Kidney tubule cell (primary cell): ENCODE measurements around the gene SUMF2.
"Not testable (repeated sequence)": the region's sequence is repeated elsewhere in the genome, so short reads cannot be mapped to it uniquely, and the experiment has no call there.

Experiments
- DNase-seq: peaks from one replicate; pipeline ENCODE4 v3.0.0-alpha.2; 2018; ENCODE audit warnings: low spot score

SUMF2 gene

DNA sequence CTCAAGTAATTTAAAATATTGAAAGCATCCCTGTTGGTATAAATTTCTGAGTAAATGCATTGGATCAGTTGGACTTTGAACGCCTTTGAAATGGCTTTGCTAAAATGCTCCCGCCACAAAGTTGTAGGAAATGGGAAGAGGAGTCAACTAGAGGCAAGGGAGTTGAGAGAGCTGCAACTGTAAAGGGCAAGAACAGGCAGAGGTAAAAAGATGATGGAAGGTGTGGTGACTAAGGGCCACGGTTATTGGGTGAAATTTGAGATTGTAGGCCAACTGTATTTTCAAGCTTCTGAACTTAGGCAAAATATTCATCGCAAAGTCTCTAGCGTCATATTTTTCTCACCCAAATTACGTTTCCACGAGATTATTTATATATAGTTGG lies 595 bp upstream of the SUMF2 start:
- DNase-seq = no peak

DNA sequence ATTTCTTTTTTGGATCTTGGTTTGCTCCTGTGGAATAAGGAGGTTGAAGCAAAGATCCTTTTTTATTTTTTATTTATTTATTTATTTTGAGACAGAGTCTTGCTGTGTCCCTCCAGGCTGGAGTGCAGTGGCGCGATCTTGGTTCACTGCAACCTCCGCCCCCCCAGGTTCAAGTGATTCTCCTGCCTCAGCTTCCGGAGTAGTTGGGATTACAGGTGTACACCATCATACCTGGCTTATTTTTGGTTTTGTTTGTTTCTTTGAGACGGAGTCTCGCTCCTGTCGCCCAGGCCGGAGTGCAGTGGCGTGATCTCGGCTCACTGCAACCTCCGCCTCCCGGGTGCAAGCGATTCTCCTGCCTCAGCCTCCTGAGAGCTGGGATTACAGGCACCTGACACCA lies 2.3 kb downstream of the SUMF2 start:
- DNase-seq = not testable (repeated sequence)

DNA sequence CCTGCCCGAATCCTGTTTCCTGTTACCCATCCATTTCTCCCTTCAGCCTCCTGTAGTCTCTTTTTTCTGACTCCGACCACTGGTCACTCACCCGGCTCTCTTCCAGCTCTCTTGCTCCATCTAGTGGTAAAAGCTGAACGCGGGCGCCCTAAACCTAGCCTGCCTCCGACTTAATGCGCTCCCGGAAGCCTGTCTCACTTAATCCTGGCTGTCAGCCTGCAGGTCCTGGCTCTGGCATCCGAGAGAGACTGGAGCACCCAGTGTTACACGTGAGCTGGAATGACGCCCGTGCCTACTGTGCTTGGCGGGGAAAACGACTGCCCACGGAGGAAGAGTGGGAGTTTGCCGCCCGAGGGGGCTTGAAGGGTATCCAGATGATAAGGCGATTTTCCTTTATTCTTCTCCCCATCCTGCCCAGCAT lies 10.3 kb downstream of the SUMF2 start:
- peak; percentile 90 for DNase-seq

DNA sequence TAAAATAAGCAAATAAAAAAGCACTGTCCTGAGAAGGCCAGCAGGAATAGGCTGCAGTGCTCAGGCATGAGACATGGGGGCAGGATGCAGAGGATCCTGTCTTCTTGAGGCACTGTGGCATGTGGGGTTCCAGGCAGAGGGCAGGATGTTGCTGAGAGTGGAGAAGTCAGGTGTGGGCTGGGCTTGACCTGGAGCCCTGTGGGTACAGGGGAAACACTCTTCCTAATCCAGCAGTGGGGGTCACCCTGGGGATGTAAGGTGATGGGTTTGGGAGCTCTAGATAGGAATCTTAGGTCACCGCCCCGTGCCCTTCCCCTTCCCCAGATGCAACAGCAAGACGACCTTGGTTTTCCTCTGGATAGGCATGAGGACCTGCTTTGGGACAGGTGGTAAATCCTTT lies 13.6 kb downstream of the SUMF2 start:
- no peak for DNase-seq

DNA sequence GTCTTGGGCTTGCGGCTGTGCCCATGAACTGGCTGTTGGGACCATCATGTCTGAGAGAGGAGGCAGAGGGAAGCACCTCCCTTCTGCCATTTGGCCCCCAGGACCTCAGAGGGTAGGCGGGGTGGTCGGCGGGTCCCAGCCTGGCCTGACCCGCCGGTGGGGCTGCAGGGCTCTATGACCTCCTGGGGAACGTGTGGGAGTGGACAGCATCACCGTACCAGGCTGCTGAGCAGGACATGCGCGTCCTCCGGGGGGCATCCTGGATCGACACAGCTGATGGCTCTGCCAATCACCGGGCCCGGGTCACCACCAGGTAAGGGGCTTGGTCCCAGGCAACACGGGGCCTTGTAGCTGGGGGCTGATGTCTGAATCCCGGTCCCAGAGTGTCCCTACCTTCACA lies 14.1 kb downstream of the SUMF2 start:
- no peak for DNase-seq

DNA sequence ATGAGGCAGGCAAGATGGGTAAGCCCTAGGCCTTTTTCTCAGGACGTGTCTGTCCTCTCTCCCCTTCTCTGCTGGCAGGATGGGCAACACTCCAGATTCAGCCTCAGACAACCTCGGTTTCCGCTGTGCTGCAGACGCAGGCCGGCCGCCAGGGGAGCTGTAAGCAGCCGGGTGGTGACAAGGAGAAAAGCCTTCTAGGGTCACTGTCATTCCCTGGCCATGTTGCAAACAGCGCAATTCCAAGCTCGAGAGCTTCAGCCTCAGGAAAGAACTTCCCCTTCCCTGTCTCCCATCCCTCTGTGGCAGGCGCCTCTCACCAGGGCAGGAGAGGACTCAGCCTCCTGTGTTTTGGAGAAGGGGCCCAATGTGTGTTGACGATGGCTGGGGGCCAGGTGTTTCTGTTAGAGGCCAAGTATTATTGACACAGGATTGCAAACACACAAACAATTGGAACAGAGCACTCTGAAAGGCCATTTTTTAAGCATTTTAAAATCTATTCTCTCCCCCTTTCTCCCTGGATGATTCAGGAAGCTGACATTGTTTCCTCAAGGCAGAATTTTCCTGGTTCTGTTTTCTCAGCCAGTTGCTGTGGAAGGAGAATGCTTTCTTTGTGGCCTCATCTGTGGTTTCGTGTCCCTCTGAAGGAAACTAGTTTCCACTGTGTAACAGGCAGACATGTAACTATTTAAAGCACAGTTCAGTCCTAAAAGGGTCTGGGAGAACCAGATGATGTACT lies 15.5 kb downstream of the SUMF2 start:
- DNase-seq = no peak

DNA sequence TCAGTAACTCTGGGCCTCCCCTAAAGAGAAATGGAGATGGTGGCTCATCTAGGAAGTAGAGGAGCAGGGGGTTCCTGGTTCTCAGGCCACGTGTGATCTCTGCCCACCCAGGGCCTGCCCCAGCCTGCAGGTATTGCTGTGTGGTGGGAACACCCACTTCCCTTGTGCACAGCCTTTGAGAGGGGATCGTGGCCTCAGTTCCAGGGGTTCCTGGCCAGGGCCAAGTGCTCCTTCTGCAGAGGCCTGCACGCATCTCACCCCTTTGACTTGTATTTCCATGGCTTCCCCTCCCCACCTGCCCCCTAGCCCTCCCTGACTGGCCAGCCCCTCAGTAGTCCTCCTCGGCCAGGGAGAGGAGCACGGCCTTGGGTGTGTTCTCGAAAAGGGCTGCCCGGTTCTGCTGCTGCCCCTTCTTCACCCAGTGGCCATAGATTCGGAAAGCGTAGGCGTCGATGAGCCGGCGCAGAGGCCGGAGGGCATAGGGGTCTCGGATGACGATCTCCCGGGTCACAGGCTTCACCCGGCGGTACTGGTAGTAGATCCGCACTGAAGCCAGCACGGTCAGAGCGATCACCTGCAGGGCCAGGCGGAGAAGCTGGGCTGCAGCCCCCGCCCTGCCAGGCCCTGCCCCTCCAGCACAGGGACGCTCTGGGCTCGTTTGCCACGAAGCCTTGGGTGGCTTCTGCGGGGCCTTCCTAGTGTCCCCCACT lies 16.8 kb downstream of the SUMF2 start:
- not testable (repeated sequence) for DNase-seq

DNA sequence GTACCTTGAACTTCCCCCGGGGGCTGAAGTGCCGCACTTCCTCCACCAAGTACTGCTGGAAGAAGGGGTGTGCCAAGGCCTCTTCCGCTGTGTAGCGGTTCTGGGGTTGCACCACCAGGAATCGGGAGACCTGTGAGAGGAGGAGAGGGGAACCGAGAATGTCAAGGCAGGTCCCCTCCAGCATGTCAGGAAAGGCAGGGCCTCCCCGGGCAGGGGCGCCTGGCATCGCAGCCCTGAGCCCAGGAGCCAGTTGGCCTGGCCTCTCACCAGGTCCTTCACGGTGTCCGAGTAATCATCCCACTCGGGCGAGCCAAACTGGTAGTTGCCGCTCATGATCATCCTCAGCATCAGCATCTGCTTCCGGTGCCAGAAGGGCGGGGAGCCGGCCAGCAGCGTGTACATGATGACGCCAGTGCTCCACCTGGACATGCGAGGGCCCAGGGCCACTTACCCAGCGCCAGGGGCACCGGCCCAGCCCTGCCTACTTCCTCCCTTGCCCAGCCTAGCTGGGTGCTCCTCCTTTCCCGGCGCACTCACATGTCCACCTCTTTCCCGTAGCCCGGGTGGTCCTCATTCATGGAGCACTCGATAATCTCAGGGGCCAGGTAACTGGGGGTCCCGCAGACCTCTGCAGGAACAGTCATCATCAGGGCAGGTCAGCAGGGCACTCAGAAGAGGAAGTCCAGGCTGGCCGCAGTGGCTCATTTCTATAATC lies 17.7 kb downstream of the SUMF2 start:
- no peak for DNase-seq

DNA sequence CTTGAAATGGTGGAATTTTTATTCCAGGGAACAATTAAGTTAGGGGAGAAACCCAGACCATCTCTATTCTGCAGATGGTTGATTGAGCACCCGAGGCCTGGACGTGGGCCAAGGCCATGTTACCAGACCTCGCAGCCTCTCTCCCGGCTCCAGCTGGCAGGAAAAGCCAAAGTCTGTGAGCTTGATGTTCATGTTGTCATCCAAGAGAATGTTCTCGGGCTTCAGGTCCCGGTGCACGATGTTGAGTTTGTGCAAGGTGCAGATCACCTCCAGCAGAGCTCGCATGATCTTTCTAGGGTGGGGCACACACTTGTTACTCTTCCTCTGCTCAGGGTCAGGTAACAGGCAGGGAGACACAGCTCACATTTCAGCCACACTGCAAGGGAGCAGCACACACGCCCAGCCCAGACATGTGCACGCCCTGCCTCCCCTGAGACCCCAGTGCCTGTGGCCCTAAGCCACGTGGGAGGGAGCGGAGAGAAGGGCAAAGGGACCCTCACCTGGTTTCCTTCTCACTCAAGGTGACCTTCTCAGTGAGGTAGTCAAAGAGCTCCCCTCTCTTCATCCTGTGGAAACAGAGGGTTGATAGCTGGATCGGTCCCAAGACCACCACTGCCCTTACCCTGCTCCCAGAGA lies 19.2 kb downstream of the SUMF2 start:
- DNase-seq = no peak

DNA sequence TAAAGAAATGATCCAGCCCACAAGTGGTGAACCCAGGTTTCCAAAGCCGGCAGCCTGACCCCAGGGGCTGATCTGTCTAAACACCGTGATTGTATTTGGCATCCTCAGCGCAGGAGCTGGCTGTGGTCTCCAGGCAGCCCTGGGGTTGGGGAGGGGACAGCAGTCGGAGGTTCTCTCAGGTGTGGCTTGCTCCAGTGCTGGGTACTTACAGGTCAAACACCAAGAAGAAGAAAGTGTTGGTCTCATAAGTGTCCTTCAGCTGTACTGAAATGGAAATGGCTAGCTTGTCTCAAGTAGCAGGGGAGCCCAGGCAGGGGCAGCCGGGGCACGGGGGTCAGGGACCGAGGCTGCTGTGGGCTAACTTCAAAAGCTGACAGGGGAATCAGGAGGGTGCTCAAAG lies 22.7 kb downstream of the SUMF2 start:
- DNase-seq = no peak

DNA sequence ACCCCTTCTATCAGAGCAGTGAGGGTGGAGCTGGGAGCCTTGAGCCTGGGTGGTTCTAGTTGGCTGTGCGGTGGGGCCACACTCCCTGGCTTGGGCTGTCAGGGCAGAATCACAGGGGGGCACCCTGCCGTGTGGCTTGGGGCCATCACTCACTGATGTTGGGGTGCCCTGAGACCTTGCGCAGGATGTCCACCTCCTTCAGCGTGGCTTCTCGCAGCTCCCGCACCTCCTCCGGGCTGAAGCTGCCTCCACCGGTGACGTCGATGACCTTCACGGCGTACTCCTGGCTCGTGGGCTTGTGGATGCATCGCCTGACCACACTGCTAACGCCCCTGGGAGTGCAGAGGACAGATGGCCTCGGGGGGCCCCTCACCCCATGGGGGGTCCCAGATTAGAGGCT lies 23.4 kb downstream of the SUMF2 start:
- DNase-seq = no peak

DNA sequence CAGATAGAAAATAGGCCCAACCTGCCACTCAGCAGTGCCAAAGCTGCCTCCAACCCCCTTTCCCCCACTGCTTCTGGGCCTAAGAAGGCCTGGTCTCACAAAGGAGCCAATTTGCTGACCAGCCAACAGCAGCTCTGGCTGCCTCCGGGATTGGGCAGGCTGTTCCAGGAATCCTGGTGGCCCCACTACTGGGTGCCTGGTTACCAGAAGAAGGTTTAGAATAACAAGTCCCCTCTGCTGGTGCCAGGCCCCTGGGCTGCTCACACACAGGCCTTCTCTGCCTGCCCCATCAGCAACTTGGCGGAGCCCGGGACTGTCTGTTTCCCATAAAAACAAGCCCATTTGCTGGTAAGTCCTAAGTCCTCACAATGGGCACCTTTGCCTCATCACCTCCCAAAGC lies 27.5 kb downstream of the SUMF2 start:
- no peak for DNase-seq

DNA sequence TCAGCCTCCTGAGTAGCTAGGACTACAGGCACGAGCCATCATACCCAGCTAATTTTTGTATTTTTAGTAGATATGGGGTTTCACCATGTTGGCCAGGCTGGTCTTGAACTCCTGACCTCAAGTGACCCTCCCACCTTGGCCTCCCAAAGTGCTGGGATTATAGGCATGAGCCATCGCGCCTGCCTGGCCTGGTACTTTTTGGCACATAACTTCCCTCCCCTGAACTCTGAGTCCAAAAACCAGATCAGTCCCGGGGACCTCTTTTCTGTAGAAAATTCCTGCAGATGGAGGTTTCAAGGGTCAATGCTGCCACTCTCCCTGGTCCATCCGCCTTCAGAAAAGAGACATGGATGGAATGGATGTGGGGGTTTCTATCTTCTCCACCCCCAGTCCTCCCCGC lies 28.3 kb downstream of the SUMF2 start:
- DNase-seq = not testable (repeated sequence)

DNA sequence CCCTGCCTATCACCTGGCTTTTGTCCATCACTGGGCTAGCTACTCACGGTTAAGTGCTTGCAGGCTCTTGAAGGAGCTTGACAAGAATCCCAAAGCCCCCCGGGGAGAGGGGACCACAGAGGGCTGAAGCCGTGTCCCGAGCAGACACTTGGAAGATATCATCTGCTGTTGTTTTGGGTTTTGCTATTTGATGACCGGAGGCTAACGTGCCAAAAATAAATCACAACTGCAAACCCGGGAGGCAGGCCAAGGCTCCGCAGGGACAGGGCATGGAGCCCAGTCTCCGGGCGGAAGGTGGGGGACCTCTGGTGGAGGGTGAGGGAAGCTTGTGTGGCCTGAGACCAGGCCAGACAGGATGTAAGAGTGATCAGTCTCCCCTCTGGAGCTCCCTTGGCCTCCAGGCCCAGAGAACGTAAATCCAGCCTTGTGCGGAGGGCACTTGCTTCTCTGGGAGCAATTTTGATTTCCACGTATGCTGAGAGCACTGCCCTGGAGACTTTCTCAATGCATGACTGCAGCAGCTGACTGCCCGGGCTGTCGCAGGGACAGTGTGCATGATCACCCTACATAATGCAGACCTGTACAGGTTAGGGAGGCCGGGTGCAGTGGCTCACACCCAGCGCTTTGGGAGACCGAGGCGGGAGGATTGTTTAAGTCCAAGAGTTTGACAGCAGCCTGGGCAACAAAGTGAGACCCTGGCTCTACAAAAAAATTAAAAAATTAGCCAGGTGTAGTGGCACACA lies 28.9 kb downstream of the SUMF2 start, which contains the start of gene PHKG1:
Gene PHKG1, minus strand, starts transcription at position 164 of the 743 bp plus-strand sequence. CDS start 4,011 bp downstream, outside the sequence.
- peak; percentile 65 for DNase-seq

DNA sequence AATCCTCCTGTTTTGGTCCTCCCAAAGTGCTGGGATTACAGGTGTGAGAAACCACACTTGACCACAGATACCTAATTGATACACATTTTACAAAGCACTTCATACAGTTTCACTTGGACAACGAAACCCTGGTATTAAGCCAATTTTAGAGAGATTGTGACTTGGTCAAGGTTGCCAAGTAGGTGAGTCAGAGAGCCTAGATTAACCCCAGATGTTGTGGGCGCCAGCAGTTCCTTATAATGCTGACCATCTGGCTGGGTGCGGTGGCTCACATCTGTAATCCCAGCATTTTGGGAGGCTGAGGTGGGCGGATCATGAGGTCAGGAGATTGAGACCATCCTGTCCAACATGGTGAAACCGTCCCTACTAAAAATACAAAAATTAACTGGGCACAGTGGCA lies 33.6 kb downstream of the SUMF2 start:
- peak; percentile 31 for DNase-seq

DNA sequence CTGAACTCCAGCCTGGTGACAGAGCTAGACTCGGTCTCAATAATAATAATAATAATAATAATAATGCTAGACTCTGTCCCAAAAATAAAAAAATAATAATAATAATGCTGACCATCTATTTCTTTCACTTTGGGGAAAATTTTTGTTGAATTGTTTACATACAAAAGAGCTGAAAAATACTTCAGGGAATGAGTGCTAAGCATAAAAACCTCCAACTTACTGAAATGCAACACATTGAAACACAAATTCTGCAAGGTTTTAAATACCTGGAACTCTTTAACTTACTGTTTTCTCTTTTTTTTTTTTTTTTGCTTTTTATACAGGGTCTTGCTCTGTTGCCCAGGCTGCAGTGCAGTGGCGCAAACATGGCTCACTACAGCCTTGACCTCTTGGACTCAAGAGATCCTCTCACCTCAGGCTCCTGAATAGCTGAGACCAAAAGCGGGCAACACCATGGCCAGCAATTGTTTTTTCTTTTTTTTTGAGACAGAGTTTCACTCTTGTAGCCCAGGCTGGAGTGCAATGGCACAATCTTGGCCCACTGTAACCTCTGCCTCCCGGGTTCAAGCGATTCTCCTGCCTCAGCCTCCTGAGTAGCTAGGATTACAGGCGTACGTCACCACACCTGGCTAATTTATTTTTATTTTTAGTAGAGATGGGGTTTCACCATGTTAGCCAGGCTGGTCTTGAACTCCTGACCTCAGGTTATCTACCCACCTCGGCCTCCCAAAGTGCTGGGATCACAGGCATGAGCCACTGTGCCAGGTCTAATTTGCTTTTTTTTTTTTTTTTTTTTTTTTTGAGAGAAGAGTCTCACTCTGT lies 34.3 kb downstream of the SUMF2 start:
- not testable (repeated sequence) for DNase-seq

DNA sequence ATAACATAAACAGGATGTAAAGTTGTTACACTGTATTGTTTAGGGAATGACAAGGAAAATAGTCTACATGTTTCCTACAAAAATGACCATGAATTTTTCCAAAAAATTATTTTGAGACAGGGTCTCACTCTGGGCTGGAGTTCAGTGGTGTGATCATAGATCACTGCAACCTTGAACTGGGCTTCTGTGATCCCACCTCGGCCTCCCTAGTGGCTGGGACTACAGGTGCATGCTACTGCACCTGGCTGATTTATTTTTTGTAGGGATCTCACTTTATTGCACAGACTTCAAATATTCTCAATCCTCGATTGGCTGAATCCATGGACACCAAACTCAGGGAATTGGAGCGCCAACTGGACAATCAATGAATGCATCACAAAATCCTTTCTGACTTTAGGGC lies 35.6 kb downstream of the SUMF2 start:
- no peak for DNase-seq

DNA sequence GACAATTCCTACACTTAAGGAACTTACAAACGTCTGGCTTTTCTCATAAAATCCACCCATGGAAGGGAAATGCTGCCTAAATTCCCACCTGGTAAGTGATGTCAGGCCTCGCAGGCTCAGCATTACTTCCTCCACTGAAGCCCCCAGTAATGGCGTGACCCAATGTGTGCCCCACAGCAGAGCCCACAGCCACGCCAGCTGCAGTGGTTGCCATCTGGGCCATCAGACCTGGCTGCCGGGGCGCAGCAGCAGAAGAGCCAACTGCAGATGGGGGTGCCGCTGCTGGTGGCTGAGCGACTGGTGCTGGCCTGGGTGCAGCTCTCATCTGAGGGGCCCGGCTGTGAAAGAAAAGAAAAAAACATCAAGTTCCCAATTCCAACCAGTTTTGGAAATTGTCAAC lies 40.1 kb downstream of the SUMF2 start:
- DNase-seq = not testable (repeated sequence)

DNA sequence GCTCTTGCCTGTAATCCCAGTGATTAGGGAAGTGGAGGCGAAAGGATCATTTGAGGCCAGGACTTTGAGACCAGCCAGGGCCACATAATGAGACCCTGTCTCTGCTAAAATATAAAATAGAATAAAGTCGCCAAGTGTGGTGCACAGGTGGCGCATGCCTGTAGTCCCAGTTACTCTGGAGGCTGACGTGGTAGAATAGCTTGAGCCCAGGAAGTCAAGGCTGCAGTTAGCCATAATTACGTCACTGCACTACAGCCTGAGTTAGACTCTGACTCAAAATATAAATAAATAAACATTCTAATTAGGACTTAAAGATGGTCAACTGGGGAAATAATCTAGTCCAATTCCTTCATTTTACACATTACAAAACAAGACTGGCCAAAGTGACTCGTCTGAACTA lies 41.4 kb downstream of the SUMF2 start:
- DNase-seq = peak; percentile 78

DNA sequence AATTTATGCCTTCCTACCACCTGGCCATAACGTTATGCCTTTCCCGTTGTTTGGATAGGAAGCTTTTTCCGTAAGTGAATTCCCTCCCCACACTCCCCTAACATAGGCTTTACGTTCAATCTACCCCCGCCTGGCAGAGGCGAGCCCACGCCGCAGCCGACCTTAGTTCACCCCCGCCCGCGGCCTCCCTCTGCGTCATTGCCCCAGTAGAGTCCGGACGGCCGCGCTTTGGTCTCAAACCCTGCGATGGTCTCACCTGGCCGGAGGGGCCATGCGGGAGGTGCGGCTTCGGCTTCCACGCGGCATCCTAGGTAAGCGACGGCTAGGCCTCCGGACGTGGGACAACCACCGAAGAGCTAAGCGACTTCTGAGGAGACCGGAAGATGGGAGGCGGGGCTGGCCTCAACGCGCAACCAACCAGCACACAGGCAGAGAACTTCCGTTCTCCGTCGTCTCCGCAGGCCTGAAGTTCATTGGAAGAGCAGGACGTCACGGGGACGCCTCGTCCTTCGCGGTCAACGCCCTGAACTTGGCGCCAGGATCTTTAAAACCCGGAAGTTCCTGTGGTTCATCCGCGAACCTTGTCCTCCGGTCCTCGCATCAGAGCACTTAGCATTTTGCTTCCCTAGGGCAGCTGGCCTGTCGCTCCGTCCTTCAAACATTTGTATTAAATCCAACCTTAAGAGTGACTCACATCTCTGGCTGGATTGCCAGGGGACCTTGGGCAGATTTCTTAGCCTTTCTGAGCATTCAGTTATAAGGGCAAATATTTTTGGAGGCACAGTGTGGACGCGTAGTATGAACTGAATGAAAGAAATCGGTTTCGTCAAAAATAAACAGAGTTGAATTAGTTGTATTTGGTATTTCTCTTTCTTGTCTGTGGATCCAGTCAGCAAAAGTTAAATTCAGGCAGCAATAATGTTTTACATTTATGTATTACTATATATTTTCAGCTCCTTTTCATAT lies 42.3 kb downstream of the SUMF2 start, which contains the start of gene CHCHD2:
Gene CHCHD2, minus strand, starts transcription at position 369 of the 966 bp plus-strand sequence. Its CDS starts 63 bp downstream, at position 306.
- peak; percentile 99 for DNase-seq
